Medulla oblongata (tissue), 1 donor: ENCODE data around the gene SVEP1.

Source experiments
- DNase-seq: peaks from one replicate; pipeline ENCODE4 v3.0.0-alpha.2; 2015; ENCODE audit errors: extremely low spot score

The SVEP1 gene

DNA sequence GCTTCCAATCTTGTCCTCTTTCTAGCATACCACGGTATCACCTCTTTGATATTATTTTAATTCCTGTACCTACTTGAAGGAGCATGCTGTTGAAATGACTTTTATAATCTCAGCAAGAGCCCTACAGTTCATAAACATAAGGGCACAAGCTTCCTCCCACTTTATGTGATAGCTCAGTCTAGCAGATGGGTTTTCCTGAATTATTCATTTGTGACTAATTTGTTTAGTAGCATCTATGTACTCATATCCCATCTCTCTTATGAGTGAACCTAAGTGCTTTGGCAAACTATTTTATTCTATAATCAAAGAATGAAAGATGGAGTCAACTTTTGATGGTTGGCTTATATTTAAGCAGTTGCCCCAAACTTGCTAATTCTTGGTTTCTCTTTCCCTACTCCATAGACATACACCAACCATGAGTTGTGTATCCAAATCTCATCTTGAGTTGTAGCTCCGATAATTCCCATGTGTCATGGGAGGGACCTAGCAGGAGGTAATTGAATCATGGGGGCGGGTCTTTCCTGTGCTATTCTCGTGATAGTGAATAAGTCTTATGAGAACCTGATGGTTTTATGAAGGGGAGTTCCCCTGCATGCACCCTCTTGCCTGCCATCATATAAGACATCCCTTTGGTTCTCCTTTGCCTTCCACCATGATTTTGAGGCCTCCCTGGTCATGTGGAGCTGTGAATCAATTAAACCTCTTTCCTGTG, 259.6 kb downstream of the SVEP1 start:
- no peak for DNase-seq

DNA sequence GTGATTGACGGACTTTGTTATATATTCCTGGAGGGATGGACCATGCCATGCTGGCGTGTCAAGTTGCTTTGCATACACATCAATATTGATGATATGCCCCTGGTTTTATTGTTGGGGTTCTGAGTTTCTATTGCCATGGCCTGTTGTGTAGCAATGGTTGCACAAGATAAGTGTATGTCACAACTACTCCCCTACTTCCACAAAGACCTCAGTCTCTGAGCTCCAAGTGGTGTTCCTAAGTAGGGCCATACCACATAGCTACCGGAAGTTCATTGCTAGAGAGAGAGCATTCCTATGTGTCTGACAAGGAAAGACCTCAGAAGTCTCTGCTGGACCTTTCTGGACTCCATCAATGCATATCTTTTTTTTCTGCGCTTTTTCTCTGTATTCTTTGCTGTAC, 261.6 kb downstream of the SVEP1 start:
- DNase-seq, result no peak

DNA sequence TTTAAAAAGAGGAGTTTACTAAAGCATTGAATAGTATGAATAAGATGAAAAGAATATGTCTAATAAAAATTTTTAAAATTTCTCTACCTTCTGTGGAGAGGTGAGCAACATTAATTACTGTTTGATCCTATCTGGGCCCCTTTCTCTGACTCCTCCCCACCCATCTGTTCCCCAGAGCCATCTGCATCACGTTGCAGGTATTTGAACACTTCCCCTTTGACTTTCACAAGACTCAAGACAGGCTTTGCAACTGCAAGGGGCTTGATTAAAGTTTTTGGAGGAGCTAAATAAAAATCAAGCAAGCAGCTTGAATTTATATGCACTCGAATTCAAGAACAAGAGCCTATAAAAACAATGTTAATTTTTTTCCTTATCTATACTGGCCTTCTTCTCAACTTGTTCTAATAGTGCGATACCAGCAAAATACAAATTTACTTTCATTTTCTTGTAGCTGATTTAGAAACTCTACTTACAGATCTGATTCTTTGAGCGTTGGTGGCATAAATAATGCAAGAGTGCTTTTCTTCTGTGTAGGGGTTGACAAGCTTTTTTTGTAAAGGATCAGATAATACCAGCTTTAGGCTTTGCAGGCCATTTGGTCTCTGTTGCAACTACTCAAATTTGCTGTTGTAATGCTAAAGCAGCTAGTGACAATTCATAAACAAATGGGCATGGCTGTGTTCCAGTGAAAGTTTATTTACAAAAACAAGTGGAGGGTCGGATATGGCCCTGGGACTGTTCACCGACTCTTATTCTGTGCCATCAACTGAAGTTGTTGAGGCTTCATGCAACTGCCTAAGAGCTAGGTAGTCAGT, 263.1 kb downstream of the SVEP1 start:
- DNase-seq, result no peak
